HEK293 (cell line): ENCODE results near the gene CCDC187.

Experiments
- HOXC10 ChIP-seq: sonication (generic); formaldehyde crosslinking; IDR thresholded peaks from 2 replicates; pipeline ENCODE4 v1.8.1; 2023; ENCODE audit warnings: mild to moderate bottlenecking, missing genetic modification reagents
- MYNN ChIP-seq: fragments of 450-650 bp; formaldehyde crosslinking; IDR thresholded peaks from 2 replicates; pipeline ENCODE4 v1.5.1; 2016; ENCODE audit warnings: missing biosample characterization, missing genetic modification characterization, borderline replicate concordance
- ZBTB6 ChIP-seq: fragments of 450-650 bp; formaldehyde crosslinking; IDR thresholded peaks from 2 replicates; pipeline ENCODE4 v1.5.1; 2017; ENCODE audit warnings: missing biosample characterization, missing genetic modification characterization
- ZFP41 ChIP-seq: fragments of 450-650 bp; formaldehyde crosslinking; IDR thresholded peaks from 2 replicates; pipeline ENCODE4 v1.5.1; 2016; ENCODE audit warnings: missing biosample characterization, missing genetic modification characterization, borderline replicate concordance
- ZNF274 ChIP-seq, 2 experiments: fragments of 200-500 bp in 1 of 2; fragments of 450-650 bp in 1 of 2; sonication (Bioruptor generic) in 1 of 2; formaldehyde crosslinking in 1 of 2; IDR thresholded peaks; 2 replicates each; pipeline versions ENCODE4 v1.5.1 to v1.6.1; 2014 to 2016; ENCODE audit warnings: borderline replicate concordance in 1 of 2, inconsistent platforms in 1 of 2, low read length in 1 of 2, missing biosample characterization in 1 of 2, missing genetic modification characterization in 1 of 2
- ZNF324 ChIP-seq: fragments of 450-650 bp; formaldehyde crosslinking; IDR thresholded peaks from 2 replicates; pipeline ENCODE4 v1.5.1; 2016; ENCODE audit warnings: missing biosample characterization, missing genetic modification characterization
- ZNF610 ChIP-seq: fragments of 450-650 bp; formaldehyde crosslinking; IDR thresholded peaks from 2 replicates; pipeline ENCODE4 v1.5.1; 2016; ENCODE audit warnings: missing biosample characterization, missing genetic modification characterization, borderline replicate concordance
- TF ChIP-seq, protein P1 (sequence below): fragments of 450-650 bp; formaldehyde crosslinking; IDR thresholded peaks from 2 replicates; pipeline ENCODE4 v1.5.1; 2016; ENCODE audit warnings: missing biosample characterization, missing genetic modification characterization
- TF ChIP-seq, protein P2 (sequence below): fragments of 450-650 bp; formaldehyde crosslinking; IDR thresholded peaks from 2 replicates; pipeline ENCODE4 v1.5.1; 2017; ENCODE audit warnings: missing biosample characterization, missing genetic modification characterization
- TF ChIP-seq, protein P3 (sequence below): fragments of 450-650 bp; formaldehyde crosslinking; IDR thresholded peaks from 2 replicates; pipeline ENCODE4 v1.5.1; 2016; ENCODE audit warnings: missing biosample characterization, missing genetic modification characterization, low read depth
- TF ChIP-seq, protein P4 (sequence below): fragments of 450-650 bp; formaldehyde crosslinking; IDR thresholded peaks from 2 replicates; pipeline ENCODE4 v1.5.1; 2016; ENCODE audit warnings: missing biosample characterization, missing genetic modification characterization
- TF ChIP-seq, protein P5 (sequence below): fragments of 450-650 bp; formaldehyde crosslinking; IDR thresholded peaks from 2 replicates; pipeline ENCODE4 v1.5.1; 2016; ENCODE audit warnings: missing biosample characterization, missing genetic modification characterization
- TF ChIP-seq, protein P6 (sequence below): fragments of 450-650 bp; formaldehyde crosslinking; IDR thresholded peaks from 2 replicates; pipeline ENCODE4 v1.5.1; 2016; ENCODE audit warnings: missing biosample characterization, missing genetic modification characterization

DNA sequence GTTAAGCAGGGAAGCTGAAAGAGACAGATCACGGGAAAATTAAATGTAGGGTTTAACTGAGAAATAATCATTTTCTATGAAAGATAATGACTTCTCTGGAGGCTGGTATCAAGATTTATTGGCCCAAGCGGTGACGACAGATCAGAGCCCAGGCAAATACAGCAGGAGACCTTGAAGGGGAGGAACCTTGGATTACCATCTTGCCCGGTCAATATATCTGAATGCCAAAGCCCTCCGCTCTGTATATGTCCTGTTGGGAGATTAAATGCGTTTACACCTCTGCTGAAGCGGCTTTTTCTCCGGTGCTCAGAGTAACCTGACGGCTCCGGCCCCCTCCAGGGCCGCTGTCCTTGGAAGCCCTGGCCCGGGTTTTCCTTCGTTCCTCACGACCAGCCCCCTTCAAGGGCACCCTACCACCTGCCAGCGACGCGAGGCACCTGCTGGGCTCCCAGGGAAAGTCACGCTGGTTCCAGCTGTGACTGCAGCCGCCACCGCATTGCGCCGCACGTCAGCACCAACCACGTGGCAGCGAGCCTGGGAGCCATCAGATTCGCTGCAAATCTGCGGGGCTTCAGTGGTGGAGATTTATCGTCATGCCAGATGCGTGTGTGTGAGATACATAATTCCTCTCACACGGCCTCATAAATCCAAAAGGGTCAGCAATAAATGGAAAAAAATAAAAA, 53.9 kb downstream of the CCDC187 start:
- TF ChIP-seq, protein P1, sequence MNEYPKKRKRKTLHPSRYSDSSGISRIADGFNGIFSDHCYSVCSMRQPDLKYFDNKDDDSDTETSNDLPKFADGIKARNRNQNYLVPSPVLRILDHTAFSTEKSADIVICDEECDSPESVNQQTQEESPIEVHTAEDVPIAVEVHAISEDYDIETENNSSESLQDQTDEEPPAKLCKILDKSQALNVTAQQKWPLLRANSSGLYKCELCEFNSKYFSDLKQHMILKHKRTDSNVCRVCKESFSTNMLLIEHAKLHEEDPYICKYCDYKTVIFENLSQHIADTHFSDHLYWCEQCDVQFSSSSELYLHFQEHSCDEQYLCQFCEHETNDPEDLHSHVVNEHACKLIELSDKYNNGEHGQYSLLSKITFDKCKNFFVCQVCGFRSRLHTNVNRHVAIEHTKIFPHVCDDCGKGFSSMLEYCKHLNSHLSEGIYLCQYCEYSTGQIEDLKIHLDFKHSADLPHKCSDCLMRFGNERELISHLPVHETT (tag by site-specific recombination) = no peak
- no peak for TF ChIP-seq ZNF324 (tag by site-specific recombination)
- no peak for TF ChIP-seq ZFP41 (tag by site-specific recombination)
- TF ChIP-seq ZBTB6 (tag by site-specific recombination) = no peak
- TF ChIP-seq, protein P2, sequence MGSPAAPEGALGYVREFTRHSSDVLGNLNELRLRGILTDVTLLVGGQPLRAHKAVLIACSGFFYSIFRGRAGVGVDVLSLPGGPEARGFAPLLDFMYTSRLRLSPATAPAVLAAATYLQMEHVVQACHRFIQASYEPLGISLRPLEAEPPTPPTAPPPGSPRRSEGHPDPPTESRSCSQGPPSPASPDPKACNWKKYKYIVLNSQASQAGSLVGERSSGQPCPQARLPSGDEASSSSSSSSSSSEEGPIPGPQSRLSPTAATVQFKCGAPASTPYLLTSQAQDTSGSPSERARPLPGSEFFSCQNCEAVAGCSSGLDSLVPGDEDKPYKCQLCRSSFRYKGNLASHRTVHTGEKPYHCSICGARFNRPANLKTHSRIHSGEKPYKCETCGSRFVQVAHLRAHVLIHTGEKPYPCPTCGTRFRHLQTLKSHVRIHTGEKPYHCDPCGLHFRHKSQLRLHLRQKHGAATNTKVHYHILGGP = no peak
- TF ChIP-seq ZNF610 (tag by site-specific recombination) = no peak
- TF ChIP-seq, protein P3, sequence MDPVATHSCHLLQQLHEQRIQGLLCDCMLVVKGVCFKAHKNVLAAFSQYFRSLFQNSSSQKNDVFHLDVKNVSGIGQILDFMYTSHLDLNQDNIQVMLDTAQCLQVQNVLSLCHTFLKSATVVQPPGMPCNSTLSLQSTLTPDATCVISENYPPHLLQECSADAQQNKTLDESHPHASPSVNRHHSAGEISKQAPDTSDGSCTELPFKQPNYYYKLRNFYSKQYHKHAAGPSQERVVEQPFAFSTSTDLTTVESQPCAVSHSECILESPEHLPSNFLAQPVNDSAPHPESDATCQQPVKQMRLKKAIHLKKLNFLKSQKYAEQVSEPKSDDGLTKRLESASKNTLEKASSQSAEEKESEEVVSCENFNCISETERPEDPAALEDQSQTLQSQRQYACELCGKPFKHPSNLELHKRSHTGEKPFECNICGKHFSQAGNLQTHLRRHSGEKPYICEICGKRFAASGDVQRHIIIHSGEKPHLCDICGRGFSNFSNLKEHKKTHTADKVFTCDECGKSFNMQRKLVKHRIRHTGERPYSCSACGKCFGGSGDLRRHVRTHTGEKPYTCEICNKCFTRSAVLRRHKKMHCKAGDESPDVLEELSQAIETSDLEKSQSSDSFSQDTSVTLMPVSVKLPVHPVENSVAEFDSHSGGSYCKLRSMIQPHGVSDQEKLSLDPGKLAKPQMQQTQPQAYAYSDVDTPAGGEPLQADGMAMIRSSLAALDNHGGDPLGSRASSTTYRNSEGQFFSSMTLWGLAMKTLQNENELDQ (tag by site-specific recombination) = no peak
- no peak for TF ChIP-seq ZNF274 (IDR thresholded peaks at IDR 0.05; ENCODE audit: low read length)
- TF ChIP-seq ZNF274 (tag by site-specific recombination; IDR thresholded peaks at IDR 0.05; ENCODE audit: borderline replicate concordance) = no peak
- TF ChIP-seq, protein P4, sequence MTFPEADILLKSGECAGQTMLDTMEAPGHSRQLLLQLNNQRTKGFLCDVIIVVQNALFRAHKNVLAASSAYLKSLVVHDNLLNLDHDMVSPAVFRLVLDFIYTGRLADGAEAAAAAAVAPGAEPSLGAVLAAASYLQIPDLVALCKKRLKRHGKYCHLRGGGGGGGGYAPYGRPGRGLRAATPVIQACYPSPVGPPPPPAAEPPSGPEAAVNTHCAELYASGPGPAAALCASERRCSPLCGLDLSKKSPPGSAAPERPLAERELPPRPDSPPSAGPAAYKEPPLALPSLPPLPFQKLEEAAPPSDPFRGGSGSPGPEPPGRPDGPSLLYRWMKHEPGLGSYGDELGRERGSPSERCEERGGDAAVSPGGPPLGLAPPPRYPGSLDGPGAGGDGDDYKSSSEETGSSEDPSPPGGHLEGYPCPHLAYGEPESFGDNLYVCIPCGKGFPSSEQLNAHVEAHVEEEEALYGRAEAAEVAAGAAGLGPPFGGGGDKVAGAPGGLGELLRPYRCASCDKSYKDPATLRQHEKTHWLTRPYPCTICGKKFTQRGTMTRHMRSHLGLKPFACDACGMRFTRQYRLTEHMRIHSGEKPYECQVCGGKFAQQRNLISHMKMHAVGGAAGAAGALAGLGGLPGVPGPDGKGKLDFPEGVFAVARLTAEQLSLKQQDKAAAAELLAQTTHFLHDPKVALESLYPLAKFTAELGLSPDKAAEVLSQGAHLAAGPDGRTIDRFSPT (tag by site-specific recombination) = no peak
- no peak for TF ChIP-seq MYNN (tag by site-specific recombination)
- no peak for TF ChIP-seq HOXC10
- TF ChIP-seq, protein P5, sequence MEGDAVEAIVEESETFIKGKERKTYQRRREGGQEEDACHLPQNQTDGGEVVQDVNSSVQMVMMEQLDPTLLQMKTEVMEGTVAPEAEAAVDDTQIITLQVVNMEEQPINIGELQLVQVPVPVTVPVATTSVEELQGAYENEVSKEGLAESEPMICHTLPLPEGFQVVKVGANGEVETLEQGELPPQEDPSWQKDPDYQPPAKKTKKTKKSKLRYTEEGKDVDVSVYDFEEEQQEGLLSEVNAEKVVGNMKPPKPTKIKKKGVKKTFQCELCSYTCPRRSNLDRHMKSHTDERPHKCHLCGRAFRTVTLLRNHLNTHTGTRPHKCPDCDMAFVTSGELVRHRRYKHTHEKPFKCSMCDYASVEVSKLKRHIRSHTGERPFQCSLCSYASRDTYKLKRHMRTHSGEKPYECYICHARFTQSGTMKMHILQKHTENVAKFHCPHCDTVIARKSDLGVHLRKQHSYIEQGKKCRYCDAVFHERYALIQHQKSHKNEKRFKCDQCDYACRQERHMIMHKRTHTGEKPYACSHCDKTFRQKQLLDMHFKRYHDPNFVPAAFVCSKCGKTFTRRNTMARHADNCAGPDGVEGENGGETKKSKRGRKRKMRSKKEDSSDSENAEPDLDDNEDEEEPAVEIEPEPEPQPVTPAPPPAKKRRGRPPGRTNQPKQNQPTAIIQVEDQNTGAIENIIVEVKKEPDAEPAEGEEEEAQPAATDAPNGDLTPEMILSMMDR = no peak
- TF ChIP-seq, protein P6, sequence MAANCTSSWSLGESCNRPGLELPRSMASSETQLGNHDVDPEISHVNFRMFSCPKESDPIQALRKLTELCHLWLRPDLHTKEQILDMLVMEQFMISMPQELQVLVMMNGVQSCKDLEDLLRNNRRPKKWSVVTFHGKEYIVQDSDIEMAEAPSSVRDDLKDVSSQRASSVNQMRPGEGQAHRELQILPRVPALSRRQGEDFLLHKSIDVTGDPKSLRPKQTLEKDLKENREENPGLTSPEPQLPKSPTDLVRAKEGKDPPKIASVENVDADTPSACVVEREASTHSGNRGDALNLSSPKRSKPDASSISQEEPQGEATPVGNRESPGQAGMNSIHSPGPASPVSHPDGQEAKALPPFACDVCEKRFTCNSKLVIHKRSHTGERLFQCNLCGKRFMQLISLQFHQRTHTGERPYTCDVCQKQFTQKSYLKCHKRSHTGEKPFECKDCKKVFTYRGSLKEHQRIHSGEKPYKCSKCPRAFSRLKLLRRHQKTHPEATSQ (tag by site-specific recombination) = no peak
